GM12873 (cell line): ENCODE results near the gene CWF19L2.

Source experiments
- CTCF ChIP-seq: IDR thresholded peaks from 2 replicates; pipeline ENCODE4 v1.5.1; 2012; ENCODE audit warnings: low read depth, mild to moderate bottlenecking, moderate library complexity, low read length, control low read depth; ENCODE audit not compliant: insufficient read depth; ENCODE audit errors: missing control alignments

CWF19L2 gene

DNA sequence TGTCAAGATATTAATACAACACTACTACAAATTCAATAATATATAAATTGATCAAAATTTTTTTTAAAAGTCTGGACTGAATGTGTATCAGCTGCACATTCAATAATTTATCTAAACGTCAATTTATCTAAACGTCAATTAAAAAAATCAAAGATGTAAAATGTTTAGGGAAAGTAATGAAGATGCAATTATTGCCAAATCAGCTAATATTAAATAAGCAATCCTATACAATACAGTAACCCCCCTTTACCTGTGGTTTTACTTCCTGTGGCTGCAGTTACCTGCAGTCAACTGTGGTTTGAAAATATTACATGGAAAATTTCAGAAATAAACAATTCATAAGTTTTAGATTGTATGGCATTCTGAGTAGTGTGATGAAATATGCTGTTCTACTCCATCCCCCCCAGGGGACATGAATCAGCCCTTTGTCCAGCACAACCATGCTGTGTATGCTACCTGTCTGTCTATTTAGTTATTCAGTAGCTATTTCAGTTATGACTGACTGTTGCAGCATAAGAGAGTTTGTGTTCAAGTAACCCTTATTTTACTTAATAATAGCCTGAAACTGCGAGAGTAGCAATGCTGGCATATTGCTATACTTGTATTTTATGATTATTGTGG, 72.2 kb downstream of the CWF19L2 start:
- no peak for TF ChIP-seq CTCF

- TF ChIP-seq CTCF = no peak
Observed at GRCh38 chr11:107384144-107384852, 73.3 kb downstream of the CWF19L2 start.

DNA sequence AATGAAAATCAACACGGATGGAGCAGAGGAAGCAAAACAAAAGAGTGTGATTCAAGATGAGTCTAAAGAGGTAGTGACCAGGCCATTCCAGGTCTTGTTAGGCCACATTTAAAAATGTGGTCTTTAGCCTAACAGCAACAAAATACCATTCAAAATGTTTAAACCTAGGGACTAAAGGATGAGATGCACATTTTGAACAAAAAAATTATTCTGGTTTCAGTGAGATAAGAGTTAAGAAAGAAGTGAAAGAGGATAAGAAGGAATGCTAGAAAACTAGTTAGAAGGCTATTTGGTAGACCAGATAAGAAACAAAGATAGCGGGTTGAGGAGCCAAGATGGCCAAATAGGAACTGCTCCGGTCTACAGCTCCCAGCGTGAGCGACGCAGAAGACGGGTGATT, 85.2 kb downstream of the CWF19L2 start:
- TF ChIP-seq CTCF = no peak

DNA sequence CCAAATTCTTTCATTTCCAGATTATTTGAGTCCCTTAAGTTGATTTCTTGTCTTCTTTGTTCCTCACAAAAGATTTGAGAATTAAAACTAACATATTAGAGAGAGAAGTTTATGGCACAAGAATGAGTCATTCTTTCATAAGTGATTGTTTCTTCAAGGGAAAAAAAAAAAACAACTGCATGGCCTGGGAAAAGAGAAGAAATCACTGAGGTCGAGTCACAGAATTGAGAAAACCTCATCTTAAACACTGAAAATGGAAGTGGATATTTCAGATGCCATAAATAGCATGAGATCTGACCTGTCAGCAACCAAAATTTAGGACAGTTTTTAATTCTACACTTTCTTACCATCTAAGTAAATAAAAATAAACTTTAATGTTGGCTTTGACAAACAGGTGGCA, 87.2 kb downstream of the CWF19L2 start:
- TF ChIP-seq CTCF = no peak

DNA sequence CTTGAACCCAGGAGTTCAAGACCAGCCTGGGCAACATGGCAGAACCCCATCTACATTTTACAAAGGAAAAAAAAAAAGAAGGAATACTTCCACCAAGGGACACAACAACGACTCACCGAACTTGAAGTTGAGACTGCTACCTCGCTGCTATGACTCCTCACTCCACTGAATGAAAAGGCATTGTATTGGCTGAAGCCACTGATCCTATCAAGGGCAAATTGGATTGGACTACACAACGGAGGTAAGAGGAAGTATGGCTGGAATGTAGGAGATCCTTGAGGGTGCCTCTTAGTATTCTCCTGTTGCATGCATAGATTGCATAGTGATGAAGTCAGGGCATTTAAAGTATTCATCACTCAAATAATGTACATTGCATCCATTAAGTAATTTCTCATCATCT, 97.9 kb downstream of the CWF19L2 start:
- TF ChIP-seq CTCF = no peak

DNA sequence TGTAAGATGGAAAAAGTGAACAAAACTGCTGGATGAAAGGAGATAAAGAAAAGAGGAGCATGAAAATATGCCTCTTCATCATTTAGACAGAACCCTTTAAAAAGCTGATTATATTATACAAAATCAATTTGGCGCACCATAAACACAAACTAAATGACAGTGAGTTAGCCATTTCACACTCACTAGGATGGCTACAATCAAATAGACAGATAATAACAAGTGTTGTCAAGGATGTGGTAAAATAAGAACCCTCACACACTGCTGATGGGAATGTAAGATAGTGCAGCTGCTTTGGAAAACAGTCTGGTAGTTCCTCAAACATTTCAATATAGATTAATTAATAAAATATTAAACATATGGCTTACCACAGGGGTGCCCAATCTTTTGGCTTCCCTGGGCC, 99.7 kb downstream of the CWF19L2 start:
- TF ChIP-seq CTCF = no peak

- no peak for TF ChIP-seq CTCF
Observed at GRCh38 chr11:107354780-107355179, 102.8 kb downstream of the CWF19L2 start.
